GDM1 (cell line): ENCODE data around the gene SMG1.
"Not testable (repeated sequence)": the region's sequence is repeated elsewhere in the genome, so short reads cannot be mapped to it uniquely, and the experiment has no call there.

Source experiments
- DNase-seq: peaks from one replicate; lab custom pipeline; 2025; lab: John Stamatoyannopoulos, UW

The SMG1 gene

GRCh38 chr16:18759598-18760520 is 166.3 kb downstream of the SMG1 start:
- not testable (repeated sequence) for DNase-seq

- DNase-seq = not testable (repeated sequence)
Observed at GRCh38 chr16:18757960-18758660, 168.1 kb downstream of the SMG1 start.

GRCh38 chr16:18756639-18757038 is 169.6 kb downstream of the SMG1 start:
- DNase-seq = not testable (repeated sequence)
